ENCODE results near the gene SYT5.
"Not testable (repeated sequence)": the region's sequence is repeated elsewhere in the genome, so short reads cannot be mapped to it uniquely, and the experiment has no call there.

SYT5 gene

GRCh38 chr19:55179606-55180484 lies at the start of gene SYT5:
Gene SYT5, minus strand, starts transcription at chr19:55180289. Its CDS starts 1,248 bp downstream, at chr19:55179041.
- DNase-seq (ENCODE audit: low read depth in 2 of 2), result peak; percentile 47 to 62

GRCh38 chr19:55229789-55230182 lies 49.7 kb upstream of the SYT5 start:
- DNase-seq (ENCODE audit: low read depth in 2 of 2), result no peak

GRCh38 chr19:55229145-55229788 lies 49.2 kb upstream of the SYT5 start:
- DNase-seq (ENCODE audit: low read depth in 2 of 2), result no peak

- DNase-seq (ENCODE audit: low read depth in 2 of 2), result no peak
Measured at GRCh38 chr19:55228403-55229031, 48.4 kb upstream of the SYT5 start, which contains the start of gene TMEM86B. Gene TMEM86B, minus strand, starts transcription at chr19:55228763. Its CDS starts 22 bp downstream, at chr19:55228741.

GRCh38 chr19:55228015-55228391 lies 47.9 kb upstream of the SYT5 start:
- no peak for DNase-seq (ENCODE audit: low read depth in 2 of 2)

- no peak for DNase-seq (ENCODE audit: low read depth in 2 of 2)
Measured at GRCh38 chr19:55227241-55228014, 47.3 kb upstream of the SYT5 start.

GRCh38 chr19:55226788-55227187 lies 46.7 kb upstream of the SYT5 start:
- DNase-seq (ENCODE audit: low read depth in 2 of 2), result no peak

- no peak for DNase-seq (ENCODE audit: low read depth in 2 of 2)
Measured at GRCh38 chr19:55226273-55226672, 46.2 kb upstream of the SYT5 start.

- no peak for DNase-seq (ENCODE audit: low read depth in 2 of 2)
Measured at GRCh38 chr19:55225415-55225958, 45.4 kb upstream of the SYT5 start.

- not testable (repeated sequence) for DNase-seq (ENCODE audit: low read depth in 2 of 2)
Measured at GRCh38 chr19:55224679-55225414, 44.8 kb upstream of the SYT5 start.

GRCh38 chr19:55224038-55224665 lies 44.1 kb upstream of the SYT5 start:
- no peak for DNase-seq (ENCODE audit: low read depth in 2 of 2)

- DNase-seq (ENCODE audit: low read depth in 2 of 2), result no peak
Measured at GRCh38 chr19:55223291-55224037, 43.4 kb upstream of the SYT5 start.

- DNase-seq (ENCODE audit: low read depth in 2 of 2), result no peak
Measured at GRCh38 chr19:55220525-55220924, 40.4 kb upstream of the SYT5 start.

- peak; percentile 51 to 55 for DNase-seq (ENCODE audit: low read depth in 2 of 2)
Measured at GRCh38 chr19:55216461-55217198, 36.5 kb upstream of the SYT5 start.

- no peak for DNase-seq (ENCODE audit: low read depth in 2 of 2)
Measured at GRCh38 chr19:55213547-55213946, 33.5 kb upstream of the SYT5 start.

- peak; percentile 36 to 46 for DNase-seq (ENCODE audit: low read depth in 2 of 2)
Measured at GRCh38 chr19:55212447-55212846, 32.4 kb upstream of the SYT5 start.

GRCh38 chr19:55209693-55210472 lies 29.8 kb upstream of the SYT5 start:
- DNase-seq (ENCODE audit: low read depth in 2 of 2), result no peak

Measured in stimulated activated CD4-positive, alpha-beta T cell treated with anti-CD3 and anti-CD28 coated beads, Interleukin-4, amount 100 ng/mL, for 48 hours (primary cell).